ENCODE results near the gene SLC38A9.
"Not testable (repeated sequence)": the region's sequence is repeated elsewhere in the genome, so short reads cannot be mapped to it uniquely, and the experiment has no call there.

SLC38A9 gene

GRCh38 chr5:55712023-55712859 lies at the start of gene SLC38A9:
Gene SLC38A9, minus strand, starts transcription at chr5:55712324. Its CDS starts 14,366 bp downstream, at chr5:55697958.
- peak; percentile 92 to 95 for DNase-seq

GRCh38 chr5:55761721-55762120 lies 49.6 kb upstream of the SLC38A9 start:
- DNase-seq, result not testable (repeated sequence)

GRCh38 chr5:55758714-55759113 lies 46.6 kb upstream of the SLC38A9 start:
- no peak for DNase-seq

GRCh38 chr5:55758231-55758630 lies 46.1 kb upstream of the SLC38A9 start:
- DNase-seq, result no peak

GRCh38 chr5:55750499-55750898 lies 38.4 kb upstream of the SLC38A9 start:
- DNase-seq, result no peak

GRCh38 chr5:55750063-55750462 lies 37.9 kb upstream of the SLC38A9 start:
- DNase-seq, result no peak

GRCh38 chr5:55749387-55749786 lies 37.3 kb upstream of the SLC38A9 start:
- no peak for DNase-seq

GRCh38 chr5:55747778-55748318 lies 35.7 kb upstream of the SLC38A9 start:
- DNase-seq, result no peak

- no peak for DNase-seq
Measured at GRCh38 chr5:55742778-55743177, 30.7 kb upstream of the SLC38A9 start.

- DNase-seq, result no peak
Measured at GRCh38 chr5:55737793-55738192, 25.7 kb upstream of the SLC38A9 start, which contains the start of gene DDX4. Gene DDX4, plus strand, starts transcription at chr5:55738061. Its CDS starts 903 bp downstream, at chr5:55738964.

GRCh38 chr5:55734658-55735057 lies 22.5 kb upstream of the SLC38A9 start:
- DNase-seq, result no peak

GRCh38 chr5:55732585-55732984 lies 20.5 kb upstream of the SLC38A9 start:
- no peak for DNase-seq

- no peak for DNase-seq
Measured at GRCh38 chr5:55731848-55732247, 19.7 kb upstream of the SLC38A9 start.

- no peak for DNase-seq
Measured at GRCh38 chr5:55724281-55724680, 12.2 kb upstream of the SLC38A9 start.

GRCh38 chr5:55720188-55720703 lies 8.1 kb upstream of the SLC38A9 start:
- DNase-seq, result no peak

GRCh38 chr5:55719026-55719425 lies 6.9 kb upstream of the SLC38A9 start:
- not testable (repeated sequence) for DNase-seq

GRCh38 chr5:55715519-55716078 lies 3.5 kb upstream of the SLC38A9 start:
- DNase-seq, result no peak

- DNase-seq, result no peak
Measured at GRCh38 chr5:55714749-55715148, 2.6 kb upstream of the SLC38A9 start.

- no peak for DNase-seq
Measured at GRCh38 chr5:55714339-55714738, 2.2 kb upstream of the SLC38A9 start.

GRCh38 chr5:55713871-55714270 lies 1.7 kb upstream of the SLC38A9 start:
- no peak for DNase-seq

- peak in 1 of 2 donors; percentile 20 for DNase-seq
Measured at GRCh38 chr5:55711507-55712022, 559 bp downstream of the SLC38A9 start.

GRCh38 chr5:55708732-55709131 lies 3.4 kb downstream of the SLC38A9 start:
- DNase-seq, result no peak

- DNase-seq, result no peak
Measured at GRCh38 chr5:55706230-55706629, 5.9 kb downstream of the SLC38A9 start.

Measured in stimulated activated CD4-positive, alpha-beta T cell treated with anti-CD3 and anti-CD28 coated beads, Interleukin-2, amount 100 ng/mL, for 24 hours (primary cell).